CD14-positive monocyte (primary cell): ENCODE data around the gene CXCL5. TPM values are rescaled to one million over a fixed set of nuclear protein-coding genes. Genes with fewer than 3 reads are reported as not detected.

Experiments
- DNase-seq, 3 donors: peaks; one replicate each; pipeline ENCODE4 v3.0.0-alpha.2; 2011 to 2022
- H2AFZ ChIP-seq: 2 replicates; pipeline ENCODE4 v1.6.0; 2012; ENCODE audit warnings: mild to moderate bottlenecking, low read depth, low read length, inconsistent platforms; ENCODE audit not compliant: insufficient read depth, poor library complexity, severe bottlenecking
- H3K27ac ChIP-seq, 2 donors: 1 replicate in 1 of 2; 2 replicates in 1 of 2; pipeline ENCODE4 v1.5.1; 2012 to 2013; ENCODE audit warnings: low read length in 2 of 2, control low read depth in 1 of 2, inconsistent platforms in 1 of 2, low read depth in 1 of 2, mild to moderate bottlenecking in 1 of 2
- H3K27me3 ChIP-seq, 2 donors: one replicate each; pipeline versions ENCODE4 v1.6.0 to v1.6.1; 2011 to 2013; ENCODE audit warnings: low read length in 2 of 2; ENCODE audit not compliant: control insufficient read depth in 2 of 2, insufficient read depth in 2 of 2
- H3K36me3 ChIP-seq, 2 donors: replicated peaks in 1 of 2; 1 replicate in 1 of 2; 2 replicates in 1 of 2; pipeline versions ENCODE4 v1.5.1 to v1.6.1; 2012 to 2013; ENCODE audit warnings: low read length in 2 of 2, control low read depth in 1 of 2, inconsistent platforms in 1 of 2, mild to moderate bottlenecking in 1 of 2; ENCODE audit not compliant: insufficient read depth in 2 of 2, control insufficient read depth in 1 of 2
- H3K4me1 ChIP-seq, 2 donors: 1 replicate in 1 of 2; 2 replicates in 1 of 2; pipeline versions ENCODE4 v1.5.1 to v1.6.1; 2012 to 2013; ENCODE audit warnings: low read length in 2 of 2, control low read depth in 1 of 2, inconsistent platforms in 1 of 2, mild to moderate bottlenecking in 1 of 2, moderate library complexity in 1 of 2; ENCODE audit not compliant: insufficient read depth in 2 of 2, control insufficient read depth in 1 of 2
- H3K4me2 ChIP-seq: replicated peaks from 2 replicates; pipeline ENCODE3; 2012; ENCODE audit warnings: low read length, moderate library complexity, mild to moderate bottlenecking; ENCODE audit not compliant: poor library complexity, severe bottlenecking; ENCODE audit errors: extremely low read depth
- H3K4me3 ChIP-seq, 3 experiments: fragments of 200-600 bp in 1 of 3; sonication (generic) in 1 of 3; replicated peaks in 1 of 3; 1 replicate in 2 of 3; 2 replicates in 1 of 3; pipeline ENCODE4 v1.5.1; 2011 to 2013; ENCODE audit warnings: low read length in 3 of 3, mild to moderate bottlenecking in 3 of 3, control low read depth in 2 of 3, low read depth in 2 of 3, inconsistent platforms in 1 of 3, moderate library complexity in 1 of 3
- H3K79me2 ChIP-seq: 2 replicates; pipeline ENCODE4 v1.6.0; 2012; ENCODE audit warnings: mild to moderate bottlenecking, control low read depth, inconsistent platforms, low read length, moderate library complexity; ENCODE audit not compliant: insufficient read depth
- H3K9ac ChIP-seq: 2 replicates; pipeline ENCODE4 v1.6.0; 2017; ENCODE audit warnings: low read length, mild to moderate bottlenecking; ENCODE audit not compliant: insufficient read depth, poor library complexity, severe bottlenecking
- H3K9me3 ChIP-seq, 2 donors: replicated peaks in 1 of 2; 1 replicate in 1 of 2; 2 replicates in 1 of 2; pipeline versions ENCODE4 v1.5.1 to v1.6.1; 2012 to 2013; ENCODE audit warnings: low read length in 2 of 2, control low read depth in 1 of 2; ENCODE audit not compliant: control insufficient read depth in 1 of 2, insufficient read depth in 1 of 2
- H4K20me1 ChIP-seq: 2 replicates; pipeline ENCODE4 v1.6.0; 2012; ENCODE audit warnings: mild to moderate bottlenecking, low read length, control low read depth, moderate library complexity; ENCODE audit not compliant: insufficient read depth
- H3K27ac Mint-ChIP-seq, 7 donors: one replicate each; pipeline ENCODE4 v1.8.0; 2020; ENCODE audit warnings: mild to moderate bottlenecking in 7 of 7, mixed read lengths in 7 of 7, moderate library complexity in 6 of 7, inconsistent platforms in 2 of 7
- H3K27me3 Mint-ChIP-seq, 3 donors: one replicate each; pipeline ENCODE4 v1.8.0; 2021 to 2022; ENCODE audit warnings: low read depth in 3 of 3, mild to moderate bottlenecking in 3 of 3, mixed read lengths in 3 of 3, moderate library complexity in 3 of 3, inconsistent platforms in 1 of 3
- H3K36me3 Mint-ChIP-seq, 2 donors: one replicate each; pipeline ENCODE4 v1.8.0; 2020; ENCODE audit warnings: mixed read lengths in 2 of 2, inconsistent platforms in 1 of 2, mild to moderate bottlenecking in 1 of 2
- H3K4me1 Mint-ChIP-seq: one replicate; pipeline ENCODE4 v1.8.0; 2020; ENCODE audit warnings: mild to moderate bottlenecking, mixed read lengths
- H3K4me3 Mint-ChIP-seq, 2 donors: one replicate each; pipeline ENCODE4 v1.8.0; 2020; ENCODE audit warnings: mild to moderate bottlenecking in 2 of 2, mixed read lengths in 2 of 2, moderate library complexity in 1 of 2
- H3K9me3 Mint-ChIP-seq, 7 donors: one replicate each; pipeline ENCODE4 v1.8.0; 2020 to 2022; ENCODE audit warnings: mixed read lengths in 7 of 7, mild to moderate bottlenecking in 6 of 7, moderate library complexity in 6 of 7, inconsistent platforms in 2 of 7
- WGBS: methylation state at CpG from one replicate; pipeline ENCODE4 v1.1.5; 2013; ENCODE audit warnings: missing lambda C conversion rate; ENCODE audit not compliant: insufficient coverage; 5-methylcytosine and 5-hydroxymethylcytosine counted together
- intact Hi-C, 2 donors: fragments of 100-400 bp; cut with micrococcal nuclease; formaldehyde crosslinking; loops; one replicate each; pipeline versions ENCODE4 v1.15.0 to v1.15.1; 2023
- polyA plus RNA-seq, 3 donors: library from polyadenylated mRNA; depleted of rRNA in 1 of 3; unstranded in 2 of 3; stranded (reverse) in 1 of 3; fragments of 300-500 nt in 2 of 3; fragments of >200 nt in 1 of 3; fragmentation: Illumina TruSeq in 2 of 3; gene quantifications; 1 replicate in 2 of 3; 2 replicates in 1 of 3; pipeline ENCODE4 v1.2.3, GENCODE V29; 2012 to 2021
- TF ChIP-seq, protein P1 (sequence below): fragments of 200-600 bp; IDR thresholded peaks from one replicate; pipeline ENCODE4 v1.8.0; 2022; ENCODE audit warnings: antibody characterized with exemption, mild to moderate bottlenecking

CXCL5 gene
- polyA plus RNA-seq, 3 donors, result 0.15 TPM; not detected in 2

GRCh38 chr4:74047152-74047551 is 48.7 kb upstream of the CXCL5 start:
- Mint-ChIP-seq H3K4me3 (no peak overlapping the region), H3K9me3 (peaks cover 0 to 6% (median 3%) of the 10 kb centered on the region in 7 donors), H3K4me1 (peaks cover 23% of the 10 kb centered on the region), H3K27me3 (peaks cover 0 to 4% (median 0%) of the 10 kb centered on the region in 3 donors), H3K27ac (no peak overlapping the region), H3K36me3 (no peaks in the 10 kb centered on the region)
- Histone ChIP-seq H3K4me1 (peaks cover 21 to 24% of the 10 kb centered on the region in 2 donors), H3K27me3 (no peaks in the 10 kb centered on the region), H3K9me3 (no peaks in the 10 kb centered on the region), H3K36me3 (no peaks in the 10 kb centered on the region), H2AFZ (no peak overlapping the region), H3K9ac (no peak overlapping the region), H3K4me3 (no peak overlapping the region), H4K20me1 (no peaks in the 10 kb centered on the region), H3K79me2 (no peaks in the 10 kb centered on the region), H3K4me2 (no peak overlapping the region), H3K27ac (no peak overlapping the region)
- no CpG with 5 or more reads among the region's 1 CpG for WGBS
- TF ChIP-seq, protein P1, sequence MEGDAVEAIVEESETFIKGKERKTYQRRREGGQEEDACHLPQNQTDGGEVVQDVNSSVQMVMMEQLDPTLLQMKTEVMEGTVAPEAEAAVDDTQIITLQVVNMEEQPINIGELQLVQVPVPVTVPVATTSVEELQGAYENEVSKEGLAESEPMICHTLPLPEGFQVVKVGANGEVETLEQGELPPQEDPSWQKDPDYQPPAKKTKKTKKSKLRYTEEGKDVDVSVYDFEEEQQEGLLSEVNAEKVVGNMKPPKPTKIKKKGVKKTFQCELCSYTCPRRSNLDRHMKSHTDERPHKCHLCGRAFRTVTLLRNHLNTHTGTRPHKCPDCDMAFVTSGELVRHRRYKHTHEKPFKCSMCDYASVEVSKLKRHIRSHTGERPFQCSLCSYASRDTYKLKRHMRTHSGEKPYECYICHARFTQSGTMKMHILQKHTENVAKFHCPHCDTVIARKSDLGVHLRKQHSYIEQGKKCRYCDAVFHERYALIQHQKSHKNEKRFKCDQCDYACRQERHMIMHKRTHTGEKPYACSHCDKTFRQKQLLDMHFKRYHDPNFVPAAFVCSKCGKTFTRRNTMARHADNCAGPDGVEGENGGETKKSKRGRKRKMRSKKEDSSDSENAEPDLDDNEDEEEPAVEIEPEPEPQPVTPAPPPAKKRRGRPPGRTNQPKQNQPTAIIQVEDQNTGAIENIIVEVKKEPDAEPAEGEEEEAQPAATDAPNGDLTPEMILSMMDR, result no peak
- intact Hi-C loops, result no loop called here
- no peak for DNase-seq

GRCh38 chr4:74045772-74046171 is 47.3 kb upstream of the CXCL5 start:
- intact Hi-C loops, result no loop called here
- Histone ChIP-seq H3K4me3 (no peak overlapping the region), H2AFZ (no peak overlapping the region), H3K4me1 (peaks cover 21 to 24% of the 10 kb centered on the region in 2 donors), H3K27me3 (peaks cover under 1 to 1% of the 10 kb centered on the region in 2 donors), H3K27ac (no peak overlapping the region), H3K79me2 (no peaks in the 10 kb centered on the region), H3K9ac (no peak overlapping the region), H3K36me3 (no peaks in the 10 kb centered on the region), H3K4me2 (no peak overlapping the region), H3K9me3 (no peaks in the 10 kb centered on the region), H4K20me1 (no peaks in the 10 kb centered on the region)
- H3K4me3 Mint-ChIP-seq, result no peak overlapping the region
- peaks cover 0 to 4% (median 1%) of the 10 kb centered on the region in 3 donors for H3K27me3 Mint-ChIP-seq
- WGBS, result 100% methylated on average over 1 of the region's 2 CpGs
- peak overlapping the region in 1 of 7 donors; percentile 3 for H3K27ac Mint-ChIP-seq
- no peak for DNase-seq
- H3K4me1 Mint-ChIP-seq, result peaks cover 23% of the 10 kb centered on the region
- TF ChIP-seq, protein P1, result no peak
- peaks cover 0 to 6% (median 3%) of the 10 kb centered on the region in 7 donors for H3K9me3 Mint-ChIP-seq
- H3K36me3 Mint-ChIP-seq, result no peaks in the 10 kb centered on the region
